ENCODE measurements around the gene RANBP1. TPM values are rescaled to one million over a fixed set of nuclear protein-coding genes. Genes with fewer than 3 reads are reported as not detected.

Gene RANBP1
- total and polyA plus RNA-seq, 9 of the 15 experiments (the other 6 are each of a cell fraction or from before 2014, with no cell fraction given): 162 to 2,891 (median 1,289) TPM

GRCh38 chr22:20111689-20112622 lies 3.9 kb upstream of the RANBP1 start (continued):
- peak; percentile 80 for TF ChIP-seq ZNF57 (CRISPR knock-in tag; IDR thresholded peaks at IDR 0.05)
- no peak for TF ChIP-seq ZBTB8A (IDR thresholded peaks at IDR 0.05; ENCODE audit: partially characterized antibody)
- TF ChIP-seq, protein P1, sequence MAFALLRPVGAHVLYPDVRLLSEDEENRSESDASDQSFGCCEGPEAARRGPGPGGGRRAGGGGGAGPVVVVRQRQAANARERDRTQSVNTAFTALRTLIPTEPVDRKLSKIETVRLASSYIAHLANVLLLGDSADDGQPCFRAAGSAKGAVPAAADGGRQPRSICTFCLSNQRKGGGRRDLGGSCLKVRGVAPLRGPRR (CRISPR knock-in tag; IDR thresholded peaks at IDR 0.05): 0 out of 2 replicates have a peak, but pooled peaks have one; percentile 34
- no peak for TF ChIP-seq BACH1 (tag; IDR thresholded peaks at IDR 0.05)
- peak; percentile 11; the same call in 1 of the 2 replicates for TF ChIP-seq DEAF1 (CRISPR knock-in tag; IDR thresholded peaks at IDR 0.05)
- 0 out of 2 replicates have a peak, but pooled peaks have one; percentile 43 for TF ChIP-seq ZNF41 (CRISPR knock-in tag; conservative IDR thresholded peaks at IDR 0.05)
- peak; percentile 87 for TF ChIP-seq ZNF586 (CRISPR knock-in tag; conservative IDR thresholded peaks at IDR 0.05)
- peak; percentile 58; the same call in 1 of the 2 replicates for TF ChIP-seq ZNF174 (CRISPR knock-in tag; IDR thresholded peaks at IDR 0.05)
- peak; percentile 6; the same call in 1 of the 2 replicates for TF ChIP-seq ZFPM2 (CRISPR knock-in tag; IDR thresholded peaks at IDR 0.05)
- TF ChIP-seq SIRT6 (IDR thresholded peaks at IDR 0.05; ENCODE audit: low read depth, low read length): peak; percentile 90
- TF ChIP-seq CEBPB (tag; IDR thresholded peaks at IDR 0.05): no peak
- TF ChIP-seq, protein P2, sequence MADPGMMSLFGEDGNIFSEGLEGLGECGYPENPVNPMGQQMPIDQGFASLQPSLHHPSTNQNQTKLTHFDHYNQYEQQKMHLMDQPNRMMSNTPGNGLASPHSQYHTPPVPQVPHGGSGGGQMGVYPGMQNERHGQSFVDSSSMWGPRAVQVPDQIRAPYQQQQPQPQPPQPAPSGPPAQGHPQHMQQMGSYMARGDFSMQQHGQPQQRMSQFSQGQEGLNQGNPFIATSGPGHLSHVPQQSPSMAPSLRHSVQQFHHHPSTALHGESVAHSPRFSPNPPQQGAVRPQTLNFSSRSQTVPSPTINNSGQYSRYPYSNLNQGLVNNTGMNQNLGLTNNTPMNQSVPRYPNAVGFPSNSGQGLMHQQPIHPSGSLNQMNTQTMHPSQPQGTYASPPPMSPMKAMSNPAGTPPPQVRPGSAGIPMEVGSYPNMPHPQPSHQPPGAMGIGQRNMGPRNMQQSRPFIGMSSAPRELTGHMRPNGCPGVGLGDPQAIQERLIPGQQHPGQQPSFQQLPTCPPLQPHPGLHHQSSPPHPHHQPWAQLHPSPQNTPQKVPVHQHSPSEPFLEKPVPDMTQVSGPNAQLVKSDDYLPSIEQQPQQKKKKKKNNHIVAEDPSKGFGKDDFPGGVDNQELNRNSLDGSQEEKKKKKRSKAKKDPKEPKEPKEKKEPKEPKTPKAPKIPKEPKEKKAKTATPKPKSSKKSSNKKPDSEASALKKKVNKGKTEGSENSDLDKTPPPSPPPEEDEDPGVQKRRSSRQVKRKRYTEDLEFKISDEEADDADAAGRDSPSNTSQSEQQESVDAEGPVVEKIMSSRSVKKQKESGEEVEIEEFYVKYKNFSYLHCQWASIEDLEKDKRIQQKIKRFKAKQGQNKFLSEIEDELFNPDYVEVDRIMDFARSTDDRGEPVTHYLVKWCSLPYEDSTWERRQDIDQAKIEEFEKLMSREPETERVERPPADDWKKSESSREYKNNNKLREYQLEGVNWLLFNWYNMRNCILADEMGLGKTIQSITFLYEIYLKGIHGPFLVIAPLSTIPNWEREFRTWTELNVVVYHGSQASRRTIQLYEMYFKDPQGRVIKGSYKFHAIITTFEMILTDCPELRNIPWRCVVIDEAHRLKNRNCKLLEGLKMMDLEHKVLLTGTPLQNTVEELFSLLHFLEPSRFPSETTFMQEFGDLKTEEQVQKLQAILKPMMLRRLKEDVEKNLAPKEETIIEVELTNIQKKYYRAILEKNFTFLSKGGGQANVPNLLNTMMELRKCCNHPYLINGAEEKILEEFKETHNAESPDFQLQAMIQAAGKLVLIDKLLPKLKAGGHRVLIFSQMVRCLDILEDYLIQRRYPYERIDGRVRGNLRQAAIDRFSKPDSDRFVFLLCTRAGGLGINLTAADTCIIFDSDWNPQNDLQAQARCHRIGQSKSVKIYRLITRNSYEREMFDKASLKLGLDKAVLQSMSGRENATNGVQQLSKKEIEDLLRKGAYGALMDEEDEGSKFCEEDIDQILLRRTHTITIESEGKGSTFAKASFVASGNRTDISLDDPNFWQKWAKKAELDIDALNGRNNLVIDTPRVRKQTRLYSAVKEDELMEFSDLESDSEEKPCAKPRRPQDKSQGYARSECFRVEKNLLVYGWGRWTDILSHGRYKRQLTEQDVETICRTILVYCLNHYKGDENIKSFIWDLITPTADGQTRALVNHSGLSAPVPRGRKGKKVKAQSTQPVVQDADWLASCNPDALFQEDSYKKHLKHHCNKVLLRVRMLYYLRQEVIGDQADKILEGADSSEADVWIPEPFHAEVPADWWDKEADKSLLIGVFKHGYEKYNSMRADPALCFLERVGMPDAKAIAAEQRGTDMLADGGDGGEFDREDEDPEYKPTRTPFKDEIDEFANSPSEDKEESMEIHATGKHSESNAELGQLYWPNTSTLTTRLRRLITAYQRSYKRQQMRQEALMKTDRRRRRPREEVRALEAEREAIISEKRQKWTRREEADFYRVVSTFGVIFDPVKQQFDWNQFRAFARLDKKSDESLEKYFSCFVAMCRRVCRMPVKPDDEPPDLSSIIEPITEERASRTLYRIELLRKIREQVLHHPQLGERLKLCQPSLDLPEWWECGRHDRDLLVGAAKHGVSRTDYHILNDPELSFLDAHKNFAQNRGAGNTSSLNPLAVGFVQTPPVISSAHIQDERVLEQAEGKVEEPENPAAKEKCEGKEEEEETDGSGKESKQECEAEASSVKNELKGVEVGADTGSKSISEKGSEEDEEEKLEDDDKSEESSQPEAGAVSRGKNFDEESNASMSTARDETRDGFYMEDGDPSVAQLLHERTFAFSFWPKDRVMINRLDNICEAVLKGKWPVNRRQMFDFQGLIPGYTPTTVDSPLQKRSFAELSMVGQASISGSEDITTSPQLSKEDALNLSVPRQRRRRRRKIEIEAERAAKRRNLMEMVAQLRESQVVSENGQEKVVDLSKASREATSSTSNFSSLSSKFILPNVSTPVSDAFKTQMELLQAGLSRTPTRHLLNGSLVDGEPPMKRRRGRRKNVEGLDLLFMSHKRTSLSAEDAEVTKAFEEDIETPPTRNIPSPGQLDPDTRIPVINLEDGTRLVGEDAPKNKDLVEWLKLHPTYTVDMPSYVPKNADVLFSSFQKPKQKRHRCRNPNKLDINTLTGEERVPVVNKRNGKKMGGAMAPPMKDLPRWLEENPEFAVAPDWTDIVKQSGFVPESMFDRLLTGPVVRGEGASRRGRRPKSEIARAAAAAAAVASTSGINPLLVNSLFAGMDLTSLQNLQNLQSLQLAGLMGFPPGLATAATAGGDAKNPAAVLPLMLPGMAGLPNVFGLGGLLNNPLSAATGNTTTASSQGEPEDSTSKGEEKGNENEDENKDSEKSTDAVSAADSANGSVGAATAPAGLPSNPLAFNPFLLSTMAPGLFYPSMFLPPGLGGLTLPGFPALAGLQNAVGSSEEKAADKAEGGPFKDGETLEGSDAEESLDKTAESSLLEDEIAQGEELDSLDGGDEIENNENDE (IDR thresholded peaks at IDR 0.05; ENCODE audit: low read depth, low read length): peak; percentile 78

Measured in K562 (cell line).